Neural cell (in vitro differentiated cells): Measurements from ENCODE around the gene RPS17. TPM values are rescaled to one million over a fixed set of nuclear protein-coding genes. Genes with fewer than 3 reads are reported as not detected.
"Not testable (repeated sequence)": the region's sequence is repeated elsewhere in the genome, so short reads cannot be mapped to it uniquely, and the experiment has no call there.

Source experiments
- H2AFZ ChIP-seq: fragments of 200-600, 300-800 bp; sonication (generic), shearing (Covaris generic); 2 replicates; pipeline ENCODE4 v1.6.0; 2014; ENCODE audit warnings: low read depth, mild to moderate bottlenecking, antibody characterized with exemption, low read length, moderate library complexity
- H3F3A ChIP-seq: fragments of 200-600 bp; shearing (Covaris generic); 2 replicates; pipeline ENCODE4 v1.6.1; 2016; ENCODE audit warnings: mild to moderate bottlenecking, moderate library complexity, mixed read lengths, antibody characterized with exemption, low read length; ENCODE audit not compliant: insufficient read depth, poor library complexity, severe bottlenecking
- H3K27ac ChIP-seq: fragments of 200-600, 300-800 bp; sonication (generic), shearing (Covaris generic); 2 replicates; pipeline ENCODE4 v1.5.1; 2014; ENCODE audit warnings: mild to moderate bottlenecking, low read length, moderate library complexity
- H3K27me3 ChIP-seq: fragments of 300-800, 200-600 bp; sonication (generic), shearing (Covaris generic); 2 replicates; pipeline ENCODE4 v1.6.0; 2014; ENCODE audit warnings: mild to moderate bottlenecking, low read depth, low read length, moderate library complexity; ENCODE audit not compliant: insufficient read depth
- H3K36me3 ChIP-seq: fragments of 300-800, 200-600 bp; sonication (generic), shearing (Covaris generic); 2 replicates; pipeline ENCODE4 v1.5.1; 2014; ENCODE audit warnings: mild to moderate bottlenecking, antibody characterized with exemption, low read length, moderate library complexity; ENCODE audit not compliant: insufficient read depth
- H3K4me2 ChIP-seq: fragments of 300-800, 200-600 bp; sonication (generic), shearing (Covaris generic); 2 replicates; pipeline ENCODE4 v1.6.0; 2014; ENCODE audit warnings: mild to moderate bottlenecking, low read length
- H3K4me3 ChIP-seq: fragments of 300-800, 200-600 bp; sonication (generic), shearing (Covaris generic); 2 replicates; pipeline ENCODE4 v1.5.1; 2014; ENCODE audit warnings: mild to moderate bottlenecking, low read length, moderate library complexity
- H3K79me2 ChIP-seq: fragments of 200-600 bp; shearing (Covaris generic); replicated peaks from 2 replicates; pipeline ENCODE4 v1.6.0; 2014; ENCODE audit warnings: mild to moderate bottlenecking, low read length, moderate library complexity; ENCODE audit not compliant: insufficient read depth
- H3K9ac ChIP-seq: fragments of 300-800, 200-600 bp; sonication (generic), shearing (Covaris generic); 2 replicates; pipeline ENCODE4 v1.6.1; 2016; ENCODE audit warnings: mild to moderate bottlenecking, low read length, mixed read lengths
- H3K9me2 ChIP-seq: fragments of 200-600 bp; shearing (Covaris generic); 2 replicates; pipeline ENCODE4 v1.6.1; 2016; ENCODE audit warnings: mild to moderate bottlenecking, low read length, mixed read lengths; ENCODE audit not compliant: insufficient read depth
- H3K9me3 ChIP-seq: fragments of 200-600, 300-800 bp; sonication (generic), shearing (Covaris generic); 2 replicates; pipeline ENCODE4 v1.6.1; 2016; ENCODE audit warnings: mild to moderate bottlenecking, mixed run types, low read length, moderate library complexity, mixed read lengths
- H4K20me1 ChIP-seq: fragments of 200-600 bp; shearing (Covaris generic); 2 replicates; pipeline ENCODE4 v1.6.1; 2016; ENCODE audit warnings: mild to moderate bottlenecking, mixed run types; ENCODE audit not compliant: insufficient read depth
- polyA plus RNA-seq: library from polyadenylated mRNA; depleted of rRNA; stranded (reverse); fragments of >200 nt; gene quantifications from 2 replicates; pipeline ENCODE4 v1.2.3, GENCODE V29; 2014

The RPS17 gene
- polyA plus RNA-seq, 1 donor from 2014 or later, result 2,561 TPM

- not testable (repeated sequence) for H3K4me3 ChIP-seq, H3K4me2 ChIP-seq, H3K27ac ChIP-seq
These were observed 32.6 kb downstream of the RPS17 start for GRCh38 chr15:82507693-82508092.

GRCh38 chr15:82507087-82507486, 33.2 kb downstream of the RPS17 start:
- not testable (repeated sequence) for H2AFZ ChIP-seq, H3K36me3 ChIP-seq, H3F3A ChIP-seq

More at GRCh38 chr15:82507693-82508092, 32.6 kb downstream of the RPS17 start:
- H3K36me3 ChIP-seq, H4K20me1 ChIP-seq, H3F3A ChIP-seq, H3K27me3 ChIP-seq, H3K9me2 ChIP-seq, H3K9ac ChIP-seq, H2AFZ ChIP-seq, H3K9me3 ChIP-seq, H3K79me2 ChIP-seq: not testable (repeated sequence)

GRCh38 chr15:82505842-82506241, 34.4 kb downstream of the RPS17 start:
- not testable (repeated sequence) for H3K4me2 ChIP-seq, H3F3A ChIP-seq, H2AFZ ChIP-seq, H4K20me1 ChIP-seq, H3K9me2 ChIP-seq, H3K27me3 ChIP-seq, H3K79me2 ChIP-seq, H3K9me3 ChIP-seq, H3K27ac ChIP-seq, H3K9ac ChIP-seq, H3K36me3 ChIP-seq, H3K4me3 ChIP-seq

More at GRCh38 chr15:82507087-82507486, 33.2 kb downstream of the RPS17 start:
- not testable (repeated sequence) for H3K27me3 ChIP-seq, H3K27ac ChIP-seq, H3K4me3 ChIP-seq, H3K9ac ChIP-seq, H3K9me3 ChIP-seq, H3K9me2 ChIP-seq, H4K20me1 ChIP-seq, H3K4me2 ChIP-seq, H3K79me2 ChIP-seq

GRCh38 chr15:82504074-82504473, 36.2 kb downstream of the RPS17 start:
- not testable (repeated sequence) for H3K4me2 ChIP-seq, H3K27ac ChIP-seq, H3K9ac ChIP-seq, H3K9me2 ChIP-seq, H3K4me3 ChIP-seq, H3K27me3 ChIP-seq, H3K79me2 ChIP-seq, H4K20me1 ChIP-seq, H3K9me3 ChIP-seq, H3F3A ChIP-seq, H3K36me3 ChIP-seq, H2AFZ ChIP-seq

GRCh38 chr15:82502700-82503339, 37.4 kb downstream of the RPS17 start:
- H4K20me1 ChIP-seq, H3F3A ChIP-seq, H3K79me2 ChIP-seq, H3K36me3 ChIP-seq, H2AFZ ChIP-seq, H3K9ac ChIP-seq, H3K27ac ChIP-seq, H3K9me3 ChIP-seq, H3K27me3 ChIP-seq, H3K9me2 ChIP-seq, H3K4me2 ChIP-seq, H3K4me3 ChIP-seq: not testable (repeated sequence)

- not testable (repeated sequence) for H3K36me3 ChIP-seq, H3K9ac ChIP-seq, H3K9me2 ChIP-seq, H3K27ac ChIP-seq, H3F3A ChIP-seq, H3K4me2 ChIP-seq, H3K27me3 ChIP-seq, H3K4me3 ChIP-seq, H3K9me3 ChIP-seq, H4K20me1 ChIP-seq, H2AFZ ChIP-seq, H3K79me2 ChIP-seq
These were observed 39.5 kb downstream of the RPS17 start for GRCh38 chr15:82500772-82501171.

- not testable (repeated sequence) for H2AFZ ChIP-seq, H3K36me3 ChIP-seq, H4K20me1 ChIP-seq, H3K27ac ChIP-seq, H3K9me2 ChIP-seq, H3K9ac ChIP-seq, H3K79me2 ChIP-seq, H3K4me2 ChIP-seq, H3K9me3 ChIP-seq, H3F3A ChIP-seq, H3K27me3 ChIP-seq, H3K4me3 ChIP-seq
These were observed 42.3 kb downstream of the RPS17 start for GRCh38 chr15:82497978-82498377.

GRCh38 chr15:82488250-82488649, 52.0 kb downstream of the RPS17 start:
- not testable (repeated sequence) for H3K9me2 ChIP-seq, H2AFZ ChIP-seq, H3K4me2 ChIP-seq, H3K9me3 ChIP-seq, H3K27me3 ChIP-seq, H3F3A ChIP-seq, H3K27ac ChIP-seq, H3K4me3 ChIP-seq, H3K9ac ChIP-seq, H4K20me1 ChIP-seq, H3K36me3 ChIP-seq, H3K79me2 ChIP-seq
